ENCODE results near the gene TFCP2.

- TF ChIP-seq POLR2AphosphoS5 (IDR thresholded peaks at IDR 0.05; ENCODE audit: low read depth, low read length) (no peak), POLR2A (IDR thresholded peaks at IDR 0.05; ENCODE audit: low read depth, low read length) (no peak), TAF1 (IDR thresholded peaks at IDR 0.05; ENCODE audit: low read depth, low read length) (no peak)
These were observed 23.6 kb upstream of the TFCP2 start for GRCh38 chr12:51196547-51196946.
